H1 (cell line): ENCODE results near the gene MED17. TPM values are rescaled to one million over a fixed set of nuclear protein-coding genes. Genes with fewer than 3 reads are reported as not detected.

Source experiments
- BRCA1 ChIP-seq: IDR thresholded peaks from 2 replicates; pipeline ENCODE4 v1.6.1; 2012; ENCODE audit warnings: low read depth, low read length, improper control_type of control experiment
- CBX5 ChIP-seq: fragments of 300-800, 300-1000 bp; sonication (generic); IDR thresholded peaks from 2 replicates; pipeline ENCODE4 v1.7.1; 2016; ENCODE audit warnings: antibody characterized with exemption, low read length, low read depth
- EP300 ChIP-seq, 2 experiments: IDR thresholded peaks; 1 replicate in 1 of 2; 2 replicates in 1 of 2; pipeline ENCODE4 v1.6.1; 2011 to 2012; ENCODE audit warnings: low read depth in 2 of 2, low read length in 2 of 2, mild to moderate bottlenecking in 2 of 2, borderline replicate concordance in 1 of 2, inconsistent platforms in 1 of 2, moderate library complexity in 1 of 2
- RBBP5 ChIP-seq: IDR thresholded peaks from 2 replicates; pipeline ENCODE4 v1.7.1; 2012; ENCODE audit warnings: low read depth, mild to moderate bottlenecking, inconsistent platforms, low read length, moderate library complexity, borderline replicate concordance
- SP1 ChIP-seq: IDR thresholded peaks from 2 replicates; pipeline ENCODE4 v1.6.1; 2011; ENCODE audit warnings: low read depth, low read length
- SRF ChIP-seq: IDR thresholded peaks from 2 replicates; pipeline ENCODE4 v1.6.1; 2011; ENCODE audit warnings: mild to moderate bottlenecking, low read depth, low read length, moderate library complexity
- TEAD4 ChIP-seq: IDR thresholded peaks from 2 replicates; pipeline ENCODE4 v1.6.1; 2012; ENCODE audit warnings: low read depth, low read length, inconsistent platforms, mixed read lengths
- polyA plus RNA-seq, 7 experiments: library from polyadenylated mRNA; depleted of rRNA in 3 of 7; stranded (reverse) in 5 of 7; unstranded in 2 of 7; fragments of >200 nt in 5 of 7; fragments of 200-250 nt in 2 of 7; gene quantifications; 1 replicate in 5 of 7; 2 replicates in 1 of 7; 4 replicates in 1 of 7; pipeline versions ENCODE4 v1.2.1 to v1.2.3, GENCODE V29; 2011 to 2013; ENCODE audit warnings: missing spikeins in 2 of 7, mixed read lengths in 2 of 7
- total RNA-seq: library from RNA; stranded (reverse); fragmentation: NEBNext Ultra II Directional; extraction: Animal tissue kit (Norgen Biotek cat#: 25700); gene quantifications from 2 replicates; pipeline ENCODE4 v1.2.1, GENCODE V29; 2021

The MED17 gene
- total and polyA plus RNA-seq, 2 of the 8 experiments (the other 6 are each of a cell fraction or from before 2014, with no cell fraction given), result 8.8 to 33.7 TPM

- no peak for TF ChIP-seq RBBP5
- TF ChIP-seq CBX5, result no peak
- TF ChIP-seq SRF, result no peak
- TF ChIP-seq BRCA1, result no peak
- no peak for TF ChIP-seq SP1
- no peak for TF ChIP-seq TEAD4
- TF ChIP-seq EP300 (IDR thresholded peaks at IDR 0.05; ENCODE audit: borderline replicate concordance in 1 of 2, low read depth in 2 of 2, low read length in 2 of 2), result no peak
- TF ChIP-seq, all 59 proteins: peak for 0
These were observed 31.0 kb downstream of the MED17 start (continued) for GRCh38 chr11:93814966-93815633.
